ACC112 (cell line): ENCODE measurements around the gene ORM2.

Experiments
- H2AFZ ChIP-seq: fragments of 200-600 bp; sonication (generic); one replicate; pipeline ENCODE4 v1.6.0; 2017; ENCODE audit warnings: antibody characterized with exemption, low read length; ENCODE audit not compliant: unreplicated experiment
- H3K27ac ChIP-seq: fragments of 200-600 bp; sonication (generic); 2 replicates; pipeline ENCODE4 v1.5.1; 2014; ENCODE audit warnings: low read depth, mild to moderate bottlenecking, antibody characterized with exemption, low read length, moderate library complexity
- H3K27me3 ChIP-seq: fragments of 200-600 bp; sonication (generic); 2 replicates; pipeline ENCODE4 v1.6.1; 2014; ENCODE audit warnings: mild to moderate bottlenecking, antibody characterized with exemption, low read length, moderate library complexity, mixed read lengths; ENCODE audit not compliant: insufficient read depth
- H3K36me3 ChIP-seq: fragments of 200-600 bp; sonication (generic); 2 replicates; pipeline ENCODE4 v1.6.1; 2016; ENCODE audit warnings: mild to moderate bottlenecking, antibody characterized with exemption, low read length, moderate library complexity, mixed read lengths; ENCODE audit not compliant: insufficient read depth
- H3K4me1 ChIP-seq: fragments of 200-600 bp; sonication (generic); one replicate; pipeline ENCODE4 v1.6.1; 2016; ENCODE audit warnings: low read length, mixed read lengths; ENCODE audit not compliant: insufficient read depth, unreplicated experiment, control insufficient read depth
- H3K4me3 ChIP-seq: fragments of 200-600 bp; sonication (generic); 2 replicates; pipeline ENCODE4 v1.5.1; 2014; ENCODE audit warnings: mild to moderate bottlenecking, low read depth, low read length
- H3K79me2 ChIP-seq: fragments of 200-600 bp; sonication (generic); one replicate; pipeline ENCODE4 v1.6.0; 2016; ENCODE audit warnings: low read length; ENCODE audit not compliant: control insufficient read depth, unreplicated experiment, insufficient read depth

Gene ORM2

GRCh38 chr9:114367366-114367765 lies 37.7 kb downstream of the ORM2 start:
- Histone ChIP-seq H3K27me3 (no peaks in the 10 kb centered on the region), H3K79me2 (no peaks in the 10 kb centered on the region), H3K4me3 (no peak overlapping the region), H2AFZ (no peak overlapping the region), H3K4me1 (peaks cover 57% of the 10 kb centered on the region), H3K27ac (peak overlapping the region; percentile 74), H3K36me3 (0 out of 2 replicates have a peak, but pooled peaks cover 2% of the 10 kb centered on the region)

- H3K27ac ChIP-seq, result no peak overlapping the region
- H3K36me3 ChIP-seq, result 0 out of 2 replicates have a peak, but pooled peaks cover 1% of the 10 kb centered on the region
- no peaks in the 10 kb centered on the region for H3K79me2 ChIP-seq
- H3K4me1 ChIP-seq, result peaks cover 62% of the 10 kb centered on the region
- no peak overlapping the region for H3K4me3 ChIP-seq
- H3K27me3 ChIP-seq, result no peaks in the 10 kb centered on the region
- no peak overlapping the region for H2AFZ ChIP-seq
Observed at GRCh38 chr9:114367772-114368569, 38.3 kb downstream of the ORM2 start.

GRCh38 chr9:114369216-114370130 lies 39.8 kb downstream of the ORM2 start:
- no peak overlapping the region for H2AFZ ChIP-seq
- no peaks in the 10 kb centered on the region for H3K27me3 ChIP-seq
- H3K4me3 ChIP-seq, result no peak overlapping the region
- H3K27ac ChIP-seq, result no peak overlapping the region
- H3K79me2 ChIP-seq, result no peaks in the 10 kb centered on the region
- no peaks in the 10 kb centered on the region for H3K36me3 ChIP-seq
- H3K4me1 ChIP-seq, result peaks cover 52% of the 10 kb centered on the region

GRCh38 chr9:114370251-114370967 lies 40.7 kb downstream of the ORM2 start:
- no peak overlapping the region for H3K27ac ChIP-seq

GRCh38 chr9:114370968-114371320 lies 41.3 kb downstream of the ORM2 start:
- H3K4me1 ChIP-seq, result peaks cover 40% of the 10 kb centered on the region
- H3K79me2 ChIP-seq, result no peaks in the 10 kb centered on the region
- no peaks in the 10 kb centered on the region for H3K27me3 ChIP-seq
- no peak overlapping the region for H3K27ac ChIP-seq
- H3K4me3 ChIP-seq, result no peak overlapping the region
- H2AFZ ChIP-seq, result no peak overlapping the region
- no peaks in the 10 kb centered on the region for H3K36me3 ChIP-seq

More at GRCh38 chr9:114370251-114370967, 40.7 kb downstream of the ORM2 start:
- no peaks in the 10 kb centered on the region for H3K27me3 ChIP-seq
- H3K4me1 ChIP-seq, result peaks cover 44% of the 10 kb centered on the region
- H3K4me3 ChIP-seq, result no peak overlapping the region
- no peak overlapping the region for H2AFZ ChIP-seq
- H3K79me2 ChIP-seq, result no peaks in the 10 kb centered on the region
- no peaks in the 10 kb centered on the region for H3K36me3 ChIP-seq

- Histone ChIP-seq H3K4me3 (no peak overlapping the region), H3K27ac (peak overlapping the region; percentile 29; the same call in 1 of the 2 replicates), H3K27me3 (no peaks in the 10 kb centered on the region), H2AFZ (no peak overlapping the region), H3K79me2 (no peaks in the 10 kb centered on the region), H3K4me1 (peaks cover 36% of the 10 kb centered on the region), H3K36me3 (no peaks in the 10 kb centered on the region)
Observed at GRCh38 chr9:114371343-114371944, 41.8 kb downstream of the ORM2 start.

- H2AFZ ChIP-seq, result no peak overlapping the region
- H3K36me3 ChIP-seq, result no peaks in the 10 kb centered on the region
- no peaks in the 10 kb centered on the region for H3K27me3 ChIP-seq
- H3K4me3 ChIP-seq, result no peak overlapping the region
- H3K79me2 ChIP-seq, result no peaks in the 10 kb centered on the region
- peaks cover 28% of the 10 kb centered on the region for H3K4me1 ChIP-seq
- H3K27ac ChIP-seq, result peak overlapping the region; percentile 29; the same call in 1 of the 2 replicates
Observed at GRCh38 chr9:114371973-114372917, 42.6 kb downstream of the ORM2 start.

GRCh38 chr9:114372921-114373448 lies 43.3 kb downstream of the ORM2 start:
- Histone ChIP-seq H3K27ac (peak overlapping the region; percentile 33), H3K79me2 (no peaks in the 10 kb centered on the region), H2AFZ (no peak overlapping the region), H3K4me3 (no peak overlapping the region), H3K27me3 (no peaks in the 10 kb centered on the region), H3K4me1 (peaks cover 26% of the 10 kb centered on the region), H3K36me3 (no peaks in the 10 kb centered on the region)

- Histone ChIP-seq H3K4me1 (peaks cover 24% of the 10 kb centered on the region), H3K79me2 (no peaks in the 10 kb centered on the region), H3K4me3 (no peak overlapping the region), H3K36me3 (0 out of 2 replicates have a peak, but pooled peaks cover under 1% of the 10 kb centered on the region), H3K27ac (no peak overlapping the region), H2AFZ (no peak overlapping the region), H3K27me3 (no peaks in the 10 kb centered on the region)
Observed at GRCh38 chr9:114373960-114374730, 44.5 kb downstream of the ORM2 start.
